ENCODE data around the gene SETD1B.

DNA sequence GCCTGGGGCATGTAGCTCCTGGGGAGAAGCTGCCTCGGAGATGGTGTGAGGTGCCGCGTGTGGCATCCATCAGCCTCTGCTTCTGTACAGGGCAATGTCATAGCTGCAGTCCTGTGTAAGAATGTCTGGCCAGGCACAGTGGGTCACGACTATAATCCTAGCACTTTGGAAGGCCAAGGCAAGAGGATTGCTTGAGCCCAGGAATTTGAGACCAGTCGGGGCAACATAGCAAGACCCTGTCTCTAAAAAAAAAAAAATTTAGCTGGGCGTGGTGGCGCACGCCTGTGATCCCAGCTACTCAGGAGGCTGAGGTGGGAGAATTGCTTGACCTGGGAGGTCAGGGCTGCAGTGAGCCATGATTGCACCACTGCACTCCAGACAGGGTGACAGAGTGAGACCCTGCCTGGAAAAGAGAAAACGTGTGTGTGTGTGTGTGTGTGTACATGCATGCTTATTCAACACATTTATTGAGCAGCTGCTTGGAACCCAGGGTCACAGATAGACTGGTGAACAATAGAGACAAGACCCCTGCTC, 34.4 kb upstream of the SETD1B start:
- TF ChIP-seq CTCF (conservative IDR thresholded peaks at IDR 0.05; ENCODE audit: low read depth, low read length) (no peak), EZH2 (IDR thresholded peaks at IDR 0.05; ENCODE audit: borderline replicate concordance, low read depth, low read length, poor library complexity, severe bottlenecking) (no peak)

All from A673 (cell line).